Measurements from ENCODE around the gene BEAN1.

DNA sequence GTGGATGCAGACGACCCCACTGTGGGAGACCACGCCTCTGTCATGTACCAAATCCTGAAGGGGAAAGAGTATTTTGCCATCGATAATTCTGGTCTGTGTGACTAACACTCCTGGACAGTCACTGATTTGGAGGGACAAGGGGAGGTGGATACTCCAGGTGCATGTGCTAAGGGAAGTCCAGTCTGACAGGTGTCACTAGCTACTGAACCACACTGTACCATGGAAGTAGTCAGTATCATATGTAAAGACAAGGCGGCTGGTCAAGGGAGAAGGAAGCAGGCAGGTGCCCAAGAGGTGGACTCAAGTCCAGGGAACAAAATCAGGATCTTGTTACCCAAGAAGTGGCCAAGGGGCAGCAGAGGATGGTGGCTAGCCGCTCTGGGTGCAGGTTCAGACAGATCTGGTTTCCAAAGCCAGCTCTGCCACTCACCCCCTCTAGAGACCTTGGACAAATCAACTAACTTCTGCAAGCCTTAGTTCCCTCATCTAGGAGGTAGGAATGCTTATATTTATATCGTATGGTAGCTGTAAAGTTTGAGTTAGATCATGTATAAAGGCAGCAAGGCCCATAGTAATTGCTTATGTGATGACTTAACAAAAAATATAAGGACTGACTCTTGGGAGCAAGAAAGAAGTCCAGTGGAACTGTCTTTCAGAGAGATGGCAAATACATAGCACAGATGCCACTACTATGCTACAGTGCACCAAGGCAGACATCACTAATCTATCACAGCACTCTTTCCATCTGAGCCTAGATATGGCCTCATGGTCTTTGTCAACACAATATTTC is 38.5 kb upstream of the BEAN1 start:
- TF ChIP-seq SIN3A (IDR thresholded peaks at IDR 0.05; ENCODE audit: borderline replicate concordance, low read depth, low read length) (no peak), POLR2AphosphoS5 (IDR thresholded peaks at IDR 0.05; ENCODE audit: low read depth, low read length) (no peak), TEAD4 (IDR thresholded peaks at IDR 0.05; ENCODE audit: borderline replicate concordance, insufficient read depth) (no peak), RAD21 (IDR thresholded peaks at IDR 0.05; ENCODE audit: low read length) (no peak), NRF1 (IDR thresholded peaks at IDR 0.05; ENCODE audit: low read depth, low read length) (no peak), EP300 (IDR thresholded peaks at IDR 0.05; ENCODE audit: borderline replicate concordance in 1 of 2, low read depth in 1 of 2, low read length in 1 of 2) (no peak), CHD2 (IDR thresholded peaks at IDR 0.05; ENCODE audit: low read length, partially characterized antibody) (no peak), SMC3 (IDR thresholded peaks at IDR 0.05; ENCODE audit: low read depth, low read length) (no peak)
- TF ChIP-seq, protein P1, sequence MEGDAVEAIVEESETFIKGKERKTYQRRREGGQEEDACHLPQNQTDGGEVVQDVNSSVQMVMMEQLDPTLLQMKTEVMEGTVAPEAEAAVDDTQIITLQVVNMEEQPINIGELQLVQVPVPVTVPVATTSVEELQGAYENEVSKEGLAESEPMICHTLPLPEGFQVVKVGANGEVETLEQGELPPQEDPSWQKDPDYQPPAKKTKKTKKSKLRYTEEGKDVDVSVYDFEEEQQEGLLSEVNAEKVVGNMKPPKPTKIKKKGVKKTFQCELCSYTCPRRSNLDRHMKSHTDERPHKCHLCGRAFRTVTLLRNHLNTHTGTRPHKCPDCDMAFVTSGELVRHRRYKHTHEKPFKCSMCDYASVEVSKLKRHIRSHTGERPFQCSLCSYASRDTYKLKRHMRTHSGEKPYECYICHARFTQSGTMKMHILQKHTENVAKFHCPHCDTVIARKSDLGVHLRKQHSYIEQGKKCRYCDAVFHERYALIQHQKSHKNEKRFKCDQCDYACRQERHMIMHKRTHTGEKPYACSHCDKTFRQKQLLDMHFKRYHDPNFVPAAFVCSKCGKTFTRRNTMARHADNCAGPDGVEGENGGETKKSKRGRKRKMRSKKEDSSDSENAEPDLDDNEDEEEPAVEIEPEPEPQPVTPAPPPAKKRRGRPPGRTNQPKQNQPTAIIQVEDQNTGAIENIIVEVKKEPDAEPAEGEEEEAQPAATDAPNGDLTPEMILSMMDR (IDR thresholded peaks at IDR 0.05), result no peak
- TF ChIP-seq, protein P2, sequence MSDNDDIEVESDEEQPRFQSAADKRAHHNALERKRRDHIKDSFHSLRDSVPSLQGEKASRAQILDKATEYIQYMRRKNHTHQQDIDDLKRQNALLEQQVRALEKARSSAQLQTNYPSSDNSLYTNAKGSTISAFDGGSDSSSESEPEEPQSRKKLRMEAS (IDR thresholded peaks at IDR 0.05; ENCODE audit: low read depth), result no peak
- TF ChIP-seq, protein P3, sequence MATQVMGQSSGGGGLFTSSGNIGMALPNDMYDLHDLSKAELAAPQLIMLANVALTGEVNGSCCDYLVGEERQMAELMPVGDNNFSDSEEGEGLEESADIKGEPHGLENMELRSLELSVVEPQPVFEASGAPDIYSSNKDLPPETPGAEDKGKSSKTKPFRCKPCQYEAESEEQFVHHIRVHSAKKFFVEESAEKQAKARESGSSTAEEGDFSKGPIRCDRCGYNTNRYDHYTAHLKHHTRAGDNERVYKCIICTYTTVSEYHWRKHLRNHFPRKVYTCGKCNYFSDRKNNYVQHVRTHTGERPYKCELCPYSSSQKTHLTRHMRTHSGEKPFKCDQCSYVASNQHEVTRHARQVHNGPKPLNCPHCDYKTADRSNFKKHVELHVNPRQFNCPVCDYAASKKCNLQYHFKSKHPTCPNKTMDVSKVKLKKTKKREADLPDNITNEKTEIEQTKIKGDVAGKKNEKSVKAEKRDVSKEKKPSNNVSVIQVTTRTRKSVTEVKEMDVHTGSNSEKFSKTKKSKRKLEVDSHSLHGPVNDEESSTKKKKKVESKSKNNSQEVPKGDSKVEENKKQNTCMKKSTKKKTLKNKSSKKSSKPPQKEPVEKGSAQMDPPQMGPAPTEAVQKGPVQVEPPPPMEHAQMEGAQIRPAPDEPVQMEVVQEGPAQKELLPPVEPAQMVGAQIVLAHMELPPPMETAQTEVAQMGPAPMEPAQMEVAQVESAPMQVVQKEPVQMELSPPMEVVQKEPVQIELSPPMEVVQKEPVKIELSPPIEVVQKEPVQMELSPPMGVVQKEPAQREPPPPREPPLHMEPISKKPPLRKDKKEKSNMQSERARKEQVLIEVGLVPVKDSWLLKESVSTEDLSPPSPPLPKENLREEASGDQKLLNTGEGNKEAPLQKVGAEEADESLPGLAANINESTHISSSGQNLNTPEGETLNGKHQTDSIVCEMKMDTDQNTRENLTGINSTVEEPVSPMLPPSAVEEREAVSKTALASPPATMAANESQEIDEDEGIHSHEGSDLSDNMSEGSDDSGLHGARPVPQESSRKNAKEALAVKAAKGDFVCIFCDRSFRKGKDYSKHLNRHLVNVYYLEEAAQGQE (IDR thresholded peaks at IDR 0.05; ENCODE audit: low read depth, low read length), result no peak

All from SK-N-SH (cell line).